Measurements from ENCODE around the gene AK5.

- TF ChIP-seq, protein P1, sequence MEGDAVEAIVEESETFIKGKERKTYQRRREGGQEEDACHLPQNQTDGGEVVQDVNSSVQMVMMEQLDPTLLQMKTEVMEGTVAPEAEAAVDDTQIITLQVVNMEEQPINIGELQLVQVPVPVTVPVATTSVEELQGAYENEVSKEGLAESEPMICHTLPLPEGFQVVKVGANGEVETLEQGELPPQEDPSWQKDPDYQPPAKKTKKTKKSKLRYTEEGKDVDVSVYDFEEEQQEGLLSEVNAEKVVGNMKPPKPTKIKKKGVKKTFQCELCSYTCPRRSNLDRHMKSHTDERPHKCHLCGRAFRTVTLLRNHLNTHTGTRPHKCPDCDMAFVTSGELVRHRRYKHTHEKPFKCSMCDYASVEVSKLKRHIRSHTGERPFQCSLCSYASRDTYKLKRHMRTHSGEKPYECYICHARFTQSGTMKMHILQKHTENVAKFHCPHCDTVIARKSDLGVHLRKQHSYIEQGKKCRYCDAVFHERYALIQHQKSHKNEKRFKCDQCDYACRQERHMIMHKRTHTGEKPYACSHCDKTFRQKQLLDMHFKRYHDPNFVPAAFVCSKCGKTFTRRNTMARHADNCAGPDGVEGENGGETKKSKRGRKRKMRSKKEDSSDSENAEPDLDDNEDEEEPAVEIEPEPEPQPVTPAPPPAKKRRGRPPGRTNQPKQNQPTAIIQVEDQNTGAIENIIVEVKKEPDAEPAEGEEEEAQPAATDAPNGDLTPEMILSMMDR (IDR thresholded peaks at IDR 0.05; ENCODE audit: low read depth, low read length) = no peak
- TF ChIP-seq EZH2phosphoT487 (IDR thresholded peaks at IDR 0.05; ENCODE audit: low read depth) = no peak
Observed at GRCh38 chr1:77375990-77376389, 94.2 kb downstream of the AK5 start.

Data from OCI-LY3 (cell line).